Endothelial cell of umbilical vein (primary cell): Measurements from ENCODE around the gene ZNF124. TPM values are rescaled to one million over a fixed set of nuclear protein-coding genes. Genes with fewer than 3 reads are reported as not detected.
"Not testable (repeated sequence)": the region's sequence is repeated elsewhere in the genome, so short reads cannot be mapped to it uniquely, and the experiment has no call there.

Experiments used
- Bru-seq: library from RNA; stranded (reverse); fragments of 400-500 nt; gene quantifications from one replicate; lab custom pipeline; 2021; lab: Mats Ljungman, UMichigan
- BruChase-seq, 2 experiments: library from RNA; stranded (reverse); fragments of 400-500 nt; gene quantifications; one replicate each; lab custom pipeline; 2021; lab: Mats Ljungman, UMichigan
- BruUV-seq: library from RNA; stranded (reverse); fragments of 400-500 nt; replicated peaks from 2 replicates; lab custom pipeline; 2021; lab: Mats Ljungman, UMichigan
- CTCF ChIA-PET: fragments of 300-600, 350-600 bp; sonication (Branson Sonifier 250); formaldehyde crosslinking; loops from one replicate; lab custom pipeline; 2021; ENCODE audit warnings: antibody characterized with exemption, inconsistent platforms; lab: Charles Lee
- POLR2A ChIA-PET: fragments of 300-600, 350-600 bp; sonication (Branson Sonifier 250); formaldehyde crosslinking; loops from one replicate; lab custom pipeline; 2021; ENCODE audit warnings: antibody characterized with exemption, inconsistent platforms; lab: Charles Lee
- DNase-seq: peaks from one replicate; pipeline ENCODE4 v3.0.0-alpha.2; 2011; ENCODE audit warnings: low read depth, low spot score
- FAIRE-seq: peaks from 2 replicates; lab custom pipeline; 2011; peaks lifted over from hg19 to GRCh38; lab: Jason Lieb, UNC
- H2AFZ ChIP-seq: 2 replicates; pipeline ENCODE4 v1.6.0; 2012; ENCODE audit warnings: low read depth, low read length, control low read depth, inconsistent platforms
- H3K27ac ChIP-seq: 2 replicates; pipeline ENCODE4 v1.5.1; 2011; ENCODE audit warnings: low read depth, mild to moderate bottlenecking, control low read depth, low read length, moderate library complexity; ENCODE audit not compliant: insufficient read depth
- H3K27me3 ChIP-seq, 2 experiments: 2 replicates each; pipeline versions ENCODE4 v1.6.0 to v1.6.1; 2011; ENCODE audit warnings: low read length in 2 of 2, mixed read lengths in 1 of 2; ENCODE audit not compliant: control insufficient read depth in 2 of 2, insufficient read depth in 2 of 2
- H3K36me3 ChIP-seq, 2 experiments: 2 replicates in 1 of 2; 3 replicates in 1 of 2; pipeline ENCODE4 v1.5.1; 2011; ENCODE audit warnings: low read length in 2 of 2, mild to moderate bottlenecking in 1 of 2, moderate library complexity in 1 of 2; ENCODE audit not compliant: control insufficient read depth in 2 of 2, insufficient read depth in 2 of 2; ENCODE audit errors: extremely low read depth in 1 of 2
- H3K4me1 ChIP-seq: 3 replicates; pipeline ENCODE4 v1.5.1; 2011; ENCODE audit warnings: mild to moderate bottlenecking, low read length; ENCODE audit not compliant: control insufficient read depth, insufficient read depth; ENCODE audit errors: extremely low read depth
- H3K4me2 ChIP-seq: 2 replicates; pipeline ENCODE4 v1.6.1; 2011; ENCODE audit warnings: low read length, control low read depth, mixed read lengths; ENCODE audit not compliant: insufficient read depth
- H3K4me3 ChIP-seq, 3 experiments: fragments of 200-600 bp in 1 of 3; sonication (generic), shearing (Covaris generic) in 1 of 3; replicated peaks in 1 of 3; 2 replicates each; pipeline ENCODE4 v1.5.1; 2011 to 2016; ENCODE audit warnings: control low read depth in 3 of 3, low read length in 3 of 3, mild to moderate bottlenecking in 2 of 3, inconsistent platforms in 1 of 3, low read depth in 1 of 3, moderate library complexity in 1 of 3; ENCODE audit not compliant: insufficient read depth in 1 of 3
- H3K79me2 ChIP-seq: 2 replicates; pipeline ENCODE4 v1.6.0; 2012; ENCODE audit warnings: low read length, inconsistent platforms; ENCODE audit not compliant: control insufficient read depth, insufficient read depth
- H3K9ac ChIP-seq: replicated peaks from 2 replicates; pipeline ENCODE3; 2011; ENCODE audit warnings: low read length, control low read depth; ENCODE audit not compliant: insufficient read depth; ENCODE audit errors: extremely low read depth
- H3K9me1 ChIP-seq: replicated peaks from 3 replicates; pipeline ENCODE4 v1.6.0; 2011; ENCODE audit warnings: mild to moderate bottlenecking, low read length; ENCODE audit not compliant: control insufficient read depth, insufficient read depth; ENCODE audit errors: extremely low read depth
- H3K9me3 ChIP-seq: replicated peaks from 2 replicates; pipeline ENCODE4 v1.5.1; 2012; ENCODE audit warnings: low read length, inconsistent platforms; ENCODE audit not compliant: control insufficient read depth, insufficient read depth
- H4K20me1 ChIP-seq: replicated peaks from 2 replicates; pipeline ENCODE3; 2011; ENCODE audit warnings: mild to moderate bottlenecking, low read length; ENCODE audit not compliant: control insufficient read depth, insufficient read depth; ENCODE audit errors: extremely low read depth
- dilution Hi-C: fragments of 300-500 bp; cut with MboI; formaldehyde crosslinking; loops from one replicate; pipeline ENCODE4 v1.15.0; 2019; ENCODE audit warnings: low sequenced_read_pairs; ENCODE audit not compliant: extremely low pct_ligation_motif_present
- intact Hi-C: fragments of 100-400 bp; cut with micrococcal nuclease; formaldehyde crosslinking; loops from one replicate; pipeline ENCODE4 v1.10.0; 2022
- long read RNA-seq: library from polyadenylated mRNA; stranded (forward); transcript quantifications from one replicate; pipeline ENCODE4 v2.0.0, GENCODE V29; 2021
- polyA minus RNA-seq, 3 experiments: library from RNA; depleted of rRNA, polyadenylated mRNA; stranded (reverse); fragments of >200 nt; gene quantifications; 1 replicate in 1 of 3; 2 replicates in 2 of 3; pipeline ENCODE4 v1.2.3, GENCODE V29; 2011
- polyA plus RNA-seq, 4 experiments: library from polyadenylated mRNA; depleted of rRNA in 3 of 4; stranded (reverse) in 3 of 4; unstranded in 1 of 4; fragments of >200 nt; gene quantifications; 2 replicates each; pipeline versions ENCODE4 v1.2.1 to v1.2.3, GENCODE V29; 2011 to 2012; ENCODE audit warnings: missing spikeins in 1 of 4
- total RNA-seq: library from RNA; stranded (reverse); gene quantifications from 2 replicates; pipeline ENCODE4 v1.2.3, GENCODE V29; 2021

The ZNF124 gene
- total RNA-seq (20.3 and 25.6 TPM in 2 replicates), polyA plus RNA-seq (2.8 and 3.5 TPM in 2 replicates), polyA minus RNA-seq (24.5 and 24.9 TPM in 2 replicates), Bru-seq, nascent RNA (percentile 84 among the genes with signal in this experiment), BruChase-seq, experiment 1, labeled RNA remaining after a 6-hour chase (percentile 91 among the genes with signal in this experiment), BruChase-seq, experiment 2, labeled RNA remaining after a 2-hour chase (percentile 96 among the genes with signal in this experiment)
- 5.9 and 6.0 TPM in 2 replicates for polyA plus RNA-seq (2011; cell fraction: cytosol; rRNA removed)
- 13.8 and 16.3 TPM in 2 replicates for polyA plus RNA-seq (2011; cell fraction: nucleus; rRNA removed)
- 6.2 and 8.5 TPM in 2 replicates for polyA plus RNA-seq (2012)
- 82.1 TPM for polyA minus RNA-seq (2011; cell fraction: cytosol; rRNA and poly(A)+ RNA removed)
- 23.2 and 34.7 TPM in 2 replicates for polyA minus RNA-seq (2011; cell fraction: nucleus; rRNA and poly(A)+ RNA removed)
- long read RNA-seq, transcript ZNF124-201 (4 exons, 1,674 nt), result major isoform, 7 of 19 reads
- long read RNA-seq, partial matches to known transcripts, result 0 of 19 reads
- long read RNA-seq, other reads (novel, unspliced or antisense), result 7 of 19 reads

GRCh38 chr1:247171875-247172563, at the start of gene ZNF124:
ZNF124 (minus strand) TSS chr1:247172020; CDS start chr1:247171877, 143 bp downstream.
- FAIRE-seq (peak; percentile 100), DNase-seq (peak; percentile 9)
- H3K27me3 ChIP-seq, H4K20me1 ChIP-seq, H3K36me3 ChIP-seq, H3K4me3 ChIP-seq, H2AFZ ChIP-seq, H3K9ac ChIP-seq, dilution Hi-C loops, H3K27ac ChIP-seq, H3K4me2 ChIP-seq, POLR2A ChIA-PET, H3K9me1 ChIP-seq, H3K9me3 ChIP-seq, BruUV-seq, H3K4me1 ChIP-seq, CTCF ChIA-PET, intact Hi-C loops: not testable (repeated sequence)
- peaks cover 24% of the 10 kb centered on the region for H3K79me2 ChIP-seq

GRCh38 chr1:247220280-247220679, 48.5 kb upstream of the ZNF124 start:
- intact Hi-C loops, H3K9ac ChIP-seq, H3K27ac ChIP-seq, DNase-seq, dilution Hi-C loops, H3K4me2 ChIP-seq, H3K79me2 ChIP-seq, H3K4me3 ChIP-seq, CTCF ChIA-PET, H3K27me3 ChIP-seq, H2AFZ ChIP-seq, H3K4me1 ChIP-seq, BruUV-seq, H4K20me1 ChIP-seq, H3K9me1 ChIP-seq, H3K9me3 ChIP-seq, FAIRE-seq, H3K36me3 ChIP-seq, POLR2A ChIA-PET: not testable (repeated sequence)
